PC-9 (cell line): ENCODE data around the gene TLR7. TPM values are rescaled to one million over a fixed set of nuclear protein-coding genes. Genes with fewer than 3 reads are reported as not detected.

Source experiments
- Bru-seq: library from RNA; stranded (reverse); fragments of 400-500 nt; gene quantifications from one replicate; lab custom pipeline; 2021; lab: Mats Ljungman, UMichigan
- BruChase-seq, 2 experiments: library from RNA; stranded (reverse); fragments of 400-500 nt; gene quantifications; one replicate each; lab custom pipeline; 2021; lab: Mats Ljungman, UMichigan
- BruUV-seq: library from RNA; stranded (reverse); fragments of 400-500 nt; replicated peaks from 2 replicates; lab custom pipeline; 2021; lab: Mats Ljungman, UMichigan
- CTCF ChIA-PET: fragments of 300-600 bp; sonication (Branson Sonifier 250); formaldehyde crosslinking; loops from one replicate; lab custom pipeline; 2022; ENCODE audit warnings: antibody characterized with exemption; lab: Charles Lee
- POLR2A ChIA-PET: fragments of 300-600 bp; sonication (Branson Sonifier 250); formaldehyde crosslinking; loops from one replicate; lab custom pipeline; 2022; ENCODE audit warnings: antibody characterized with exemption; ENCODE audit not compliant: unreplicated experiment; lab: Charles Lee
- DNase-seq, 2 experiments: peaks; one replicate each; pipeline versions ENCODE4 v3.0.0 to v3.0.0-alpha.2; 2015 to 2022; ENCODE audit warnings: mixed read lengths in 1 of 2
- H2AFZ ChIP-seq: fragments of 200-600 bp; sonication (generic); 2 replicates; pipeline ENCODE4 v1.8.1; 2017; ENCODE audit warnings: antibody characterized with exemption
- H3F3A ChIP-seq: fragments of 200-600 bp; sonication (generic); 2 replicates; pipeline ENCODE4 v1.8.1; 2017; ENCODE audit warnings: antibody characterized with exemption, mild to moderate bottlenecking, low read depth; ENCODE audit not compliant: insufficient read depth
- H3K27ac ChIP-seq: fragments of 200-600 bp; sonication (generic); 2 replicates; pipeline ENCODE4 v1.6.1; 2016; ENCODE audit warnings: mixed run types
- H3K27me3 ChIP-seq: fragments of 200-600 bp; sonication (generic); 2 replicates; pipeline ENCODE4 v1.6.1; 2016; ENCODE audit warnings: low read depth, mixed run types; ENCODE audit not compliant: insufficient read depth
- H3K36me3 ChIP-seq: fragments of 200-600 bp; sonication (generic); 2 replicates; pipeline ENCODE4 v1.6.1; 2016; ENCODE audit warnings: low read depth, mixed run types
- H3K4me1 ChIP-seq: fragments of 200-600 bp; sonication (generic); replicated peaks from 2 replicates; pipeline ENCODE4 v1.6.1; 2016; ENCODE audit warnings: mixed run types; ENCODE audit not compliant: insufficient read depth
- H3K4me2 ChIP-seq: fragments of 200-600 bp; sonication (generic); 2 replicates; pipeline ENCODE4 v1.6.1; 2017; ENCODE audit warnings: mixed run types
- H3K4me3 ChIP-seq: fragments of 200-600 bp; sonication (generic); 2 replicates; pipeline ENCODE4 v1.6.1; 2016; ENCODE audit warnings: mixed run types
- H3K79me2 ChIP-seq: fragments of 200-600 bp; sonication (generic); 2 replicates; pipeline ENCODE4 v1.6.1; 2017; ENCODE audit warnings: low read depth, mixed run types
- H3K9me2 ChIP-seq: fragments of 200-600 bp; sonication (generic); 2 replicates; pipeline ENCODE4 v1.8.1; 2017; ENCODE audit warnings: mild to moderate bottlenecking; ENCODE audit not compliant: insufficient read depth
- H3K9me3 ChIP-seq: fragments of 200-600 bp; sonication (generic); 2 replicates; pipeline ENCODE4 v1.8.1; 2016; ENCODE audit warnings: low read depth; ENCODE audit not compliant: insufficient read depth
- H4K20me1 ChIP-seq: fragments of 200-600 bp; sonication (generic); 2 replicates; pipeline ENCODE4 v1.8.1; 2017; ENCODE audit not compliant: insufficient read depth
- EZH2 ChIP-seq: fragments of 200-600 bp; sonication (generic); IDR thresholded peaks from 2 replicates; pipeline ENCODE4 v1.8.0; 2017; ENCODE audit warnings: antibody characterized with exemption, low read depth
- intact Hi-C: fragments of 100-400 bp; cut with micrococcal nuclease; formaldehyde crosslinking; loops from one replicate; pipeline ENCODE4 v1.10.0; 2022; ENCODE audit not compliant: unreplicated experiment
- long read RNA-seq: library from polyadenylated mRNA; stranded (forward); transcript quantifications from one replicate; pipeline ENCODE4 v2.0.0, GENCODE V29; 2022
- total RNA-seq: library from RNA; stranded (reverse); gene quantifications from 2 replicates; pipeline ENCODE4 v1.2.3, GENCODE V29; 2021
- TF ChIP-seq, protein P1 (sequence below): fragments of 200-600 bp; sonication (generic); conservative IDR thresholded peaks from 2 replicates; pipeline ENCODE4 v1.6.1; 2017; ENCODE audit warnings: mixed run types, antibody characterized with exemption, mild to moderate bottlenecking, moderate library complexity

TLR7 gene
- total RNA-seq (not detected in 2 replicates), Bru-seq, nascent RNA (not detected), BruChase-seq, experiment 1, labeled RNA remaining after a 2-hour chase (percentile 8 among the genes with signal in this experiment), BruChase-seq, experiment 2, labeled RNA remaining after a 6-hour chase (percentile 10 among the genes with signal in this experiment)
- long read RNA-seq: 0 reads

DNA sequence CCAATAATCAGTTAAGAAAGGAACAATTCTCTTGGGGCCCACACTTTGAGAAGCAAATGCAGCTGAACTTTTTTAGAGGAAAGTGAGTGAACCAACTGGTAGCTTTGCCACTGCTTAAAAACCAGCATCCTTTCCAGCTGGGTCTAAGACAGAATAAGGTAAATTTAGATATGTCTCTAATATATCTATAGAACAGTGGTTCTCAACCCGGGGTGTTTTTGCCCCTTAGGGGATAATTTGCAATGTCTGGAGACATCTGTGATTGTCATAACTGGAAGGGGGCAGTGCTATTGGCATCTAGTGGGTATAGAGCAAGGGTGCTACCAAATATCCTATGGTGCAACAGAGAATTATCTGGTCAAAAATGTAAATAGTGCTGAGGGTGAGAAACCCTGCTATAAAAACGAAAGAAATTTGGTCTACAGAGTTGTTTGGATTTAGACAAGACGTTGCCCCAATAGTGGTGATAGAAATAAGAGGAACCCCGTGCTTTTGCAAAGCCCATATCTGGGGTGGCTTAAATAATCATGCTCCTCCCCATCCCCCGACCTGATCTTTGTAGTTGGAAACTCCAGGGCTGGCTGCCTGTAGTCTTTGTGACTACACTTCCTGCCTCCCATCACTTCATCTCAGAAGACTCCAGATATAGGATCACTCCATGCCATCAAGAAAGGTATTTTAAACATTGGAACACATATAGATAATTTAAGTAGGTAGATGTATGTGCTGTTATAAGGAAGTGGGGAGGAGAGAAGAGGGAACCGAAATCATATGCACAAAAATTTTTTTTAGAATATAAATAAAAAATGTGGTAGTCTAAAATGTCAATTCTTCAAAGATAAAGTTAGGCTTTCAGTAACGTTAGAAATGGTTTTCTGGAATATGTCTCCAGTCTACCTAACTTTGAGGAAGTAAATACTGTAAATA, at the start of gene TLR7:
TSS of gene TLR7 (plus strand) at position 622 of the 927 bp plus-strand sequence. CDS start 507 bp downstream, outside the sequence.
- Histone ChIP-seq H3K27me3 (no peaks in the 10 kb centered on the region), H2AFZ (no peak within 1 kb of the TSS)
- TF ChIP-seq, protein P1, sequence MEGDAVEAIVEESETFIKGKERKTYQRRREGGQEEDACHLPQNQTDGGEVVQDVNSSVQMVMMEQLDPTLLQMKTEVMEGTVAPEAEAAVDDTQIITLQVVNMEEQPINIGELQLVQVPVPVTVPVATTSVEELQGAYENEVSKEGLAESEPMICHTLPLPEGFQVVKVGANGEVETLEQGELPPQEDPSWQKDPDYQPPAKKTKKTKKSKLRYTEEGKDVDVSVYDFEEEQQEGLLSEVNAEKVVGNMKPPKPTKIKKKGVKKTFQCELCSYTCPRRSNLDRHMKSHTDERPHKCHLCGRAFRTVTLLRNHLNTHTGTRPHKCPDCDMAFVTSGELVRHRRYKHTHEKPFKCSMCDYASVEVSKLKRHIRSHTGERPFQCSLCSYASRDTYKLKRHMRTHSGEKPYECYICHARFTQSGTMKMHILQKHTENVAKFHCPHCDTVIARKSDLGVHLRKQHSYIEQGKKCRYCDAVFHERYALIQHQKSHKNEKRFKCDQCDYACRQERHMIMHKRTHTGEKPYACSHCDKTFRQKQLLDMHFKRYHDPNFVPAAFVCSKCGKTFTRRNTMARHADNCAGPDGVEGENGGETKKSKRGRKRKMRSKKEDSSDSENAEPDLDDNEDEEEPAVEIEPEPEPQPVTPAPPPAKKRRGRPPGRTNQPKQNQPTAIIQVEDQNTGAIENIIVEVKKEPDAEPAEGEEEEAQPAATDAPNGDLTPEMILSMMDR: no peak
- no peak for TF ChIP-seq EZH2

DNA sequence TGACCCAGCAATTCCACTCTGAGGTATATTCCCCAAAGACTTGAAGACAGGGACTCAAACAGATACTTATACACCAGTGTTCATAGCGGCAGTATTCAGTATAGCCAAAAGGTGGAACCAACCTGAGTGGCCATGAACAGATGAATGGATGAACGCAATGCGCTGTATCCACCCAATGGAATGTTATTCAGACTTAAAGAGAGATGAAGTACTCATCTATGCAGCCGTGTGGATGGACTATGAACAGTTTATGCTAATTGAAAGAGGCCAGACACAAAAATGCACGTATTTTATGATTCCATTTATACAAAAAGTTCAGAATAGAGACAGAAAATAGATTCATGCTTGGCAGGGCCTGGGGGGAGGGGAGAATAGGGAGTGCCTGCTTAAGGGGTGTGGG, 49.3 kb upstream of the TLR7 start:
- no peaks in the 10 kb centered on the region for H3K27me3 ChIP-seq
- ChIA-PET CTCF (no interaction called here), POLR2A (no interaction called here)
- no peaks in the 10 kb centered on the region for H3K9me2 ChIP-seq
- H4K20me1 ChIP-seq: no peaks in the 10 kb centered on the region
- no peak for TF ChIP-seq EZH2
- TF ChIP-seq, protein P1: no peak
- H3F3A ChIP-seq: no peaks in the 10 kb centered on the region
- H3K27ac ChIP-seq: no peak overlapping the region
- no peak overlapping the region for H2AFZ ChIP-seq
- no peak for DNase-seq
- H3K9me3 ChIP-seq: no peaks in the 10 kb centered on the region
- intact Hi-C loops: no loop called here
- H3K4me2 ChIP-seq: no peak overlapping the region
- no peak overlapping the region for H3K4me3 ChIP-seq
- no peaks in the 10 kb centered on the region for H3K4me1 ChIP-seq
- no TSS peak for BruUV-seq
- H3K79me2 ChIP-seq: no peaks in the 10 kb centered on the region
- H3K36me3 ChIP-seq: no peaks in the 10 kb centered on the region

More for the DNA sequence above, at the start of gene TLR7:
- no peaks in the 10 kb centered on the region for H4K20me1 ChIP-seq
- H3K4me3 ChIP-seq: no peak within 1 kb of the TSS
- DNase-seq: no peak
- no peaks in the 10 kb centered on the region for H3K9me2 ChIP-seq
- H3F3A ChIP-seq: no peaks in the 10 kb centered on the region
- H3K79me2 ChIP-seq: no peaks in the 10 kb centered on the region
- POLR2A ChIA-PET: no interaction called here
- no TSS peak for BruUV-seq
- no peak within 1 kb of the TSS for H3K4me2 ChIP-seq
- no peaks in the 10 kb centered on the region for H3K4me1 ChIP-seq
- CTCF ChIA-PET: no interaction called here
- intact Hi-C loops: no loop called here
- no peaks in the 10 kb centered on the region for H3K36me3 ChIP-seq
- H3K9me3 ChIP-seq: no peaks in the 10 kb centered on the region
- no peak within 1 kb of the TSS for H3K27ac ChIP-seq

DNA sequence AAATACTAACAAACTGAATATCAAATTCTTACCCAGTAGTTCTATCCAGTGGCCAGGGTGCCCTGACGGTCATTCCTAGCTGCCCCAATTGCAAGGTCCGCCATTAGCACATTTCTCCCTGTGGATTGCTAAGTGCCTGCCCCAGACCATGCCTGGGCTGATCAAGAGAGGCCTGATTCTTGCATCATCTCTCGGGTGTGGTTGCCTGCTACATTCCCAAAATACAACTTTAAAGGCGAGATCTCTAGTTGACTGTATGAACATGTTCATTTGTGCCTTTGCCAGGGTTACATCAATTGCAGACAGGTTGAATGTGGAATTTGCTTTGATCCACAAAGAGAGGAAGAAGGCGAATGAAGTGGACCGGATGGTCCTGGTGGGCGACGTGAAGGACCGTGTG, 47.6 kb upstream of the TLR7 start:
- ChIA-PET CTCF (no interaction called here), POLR2A (no interaction called here)
- no peaks in the 10 kb centered on the region for H3K27me3 ChIP-seq
- H3K79me2 ChIP-seq: no peaks in the 10 kb centered on the region
- no peaks in the 10 kb centered on the region for H3F3A ChIP-seq
- H3K36me3 ChIP-seq: peaks cover 7% of the 10 kb centered on the region; the same call in 1 of the 2 replicates
- H3K4me2 ChIP-seq: no peak overlapping the region
- DNase-seq: peak in 1 of 2 experiments; percentile 7
- TF ChIP-seq, protein P1: no peak
- TF ChIP-seq EZH2: no peak
- intact Hi-C loops: no loop called here
- no peak overlapping the region for H2AFZ ChIP-seq
- no peaks in the 10 kb centered on the region for H4K20me1 ChIP-seq
- no peaks in the 10 kb centered on the region for H3K9me2 ChIP-seq
- H3K4me1 ChIP-seq: no peaks in the 10 kb centered on the region
- no TSS peak for BruUV-seq
- H3K4me3 ChIP-seq: no peak overlapping the region
- no peak overlapping the region for H3K27ac ChIP-seq
- H3K9me3 ChIP-seq: no peaks in the 10 kb centered on the region
